Trophoblast cell (in vitro differentiated cells and primary cell): ENCODE results near the gene DNAJC13.

Experiments used
- DNase-seq, 2 donors: peaks; one replicate each; pipeline ENCODE4 v3.0.0-alpha.2; 2016
- H2AFZ ChIP-seq: 2 replicates; pipeline ENCODE4 v1.6.1; 2013; ENCODE audit warnings: low read length, moderate library complexity, mild to moderate bottlenecking; ENCODE audit not compliant: insufficient read depth, poor library complexity
- H2AK5ac ChIP-seq: 2 replicates; pipeline ENCODE4 v1.6.1; 2013; ENCODE audit warnings: mild to moderate bottlenecking, low read length
- H2BK120ac ChIP-seq: 2 replicates; pipeline ENCODE4 v1.6.1; 2013; ENCODE audit warnings: low read length, mild to moderate bottlenecking, moderate library complexity; ENCODE audit not compliant: insufficient read depth, poor library complexity
- H2BK12ac ChIP-seq: 2 replicates; pipeline ENCODE4 v1.6.1; 2013; ENCODE audit warnings: mild to moderate bottlenecking, low read length, moderate library complexity
- H2BK5ac ChIP-seq: 2 replicates; pipeline ENCODE4 v1.6.1; 2013; ENCODE audit warnings: low read length, low read depth, moderate library complexity, mild to moderate bottlenecking; ENCODE audit not compliant: poor library complexity
- H3K14ac ChIP-seq: 2 replicates; pipeline ENCODE4 v1.6.1; 2013; ENCODE audit warnings: mild to moderate bottlenecking, low read length
- H3K18ac ChIP-seq: 2 replicates; pipeline ENCODE4 v1.6.1; 2013; ENCODE audit warnings: mild to moderate bottlenecking, low read length
- H3K23ac ChIP-seq: 2 replicates; pipeline ENCODE4 v1.6.1; 2013; ENCODE audit warnings: low read length
- H3K27ac ChIP-seq: 2 replicates; pipeline ENCODE4 v1.5.1; 2013; ENCODE audit warnings: low read depth, mild to moderate bottlenecking, inconsistent platforms, low read length, moderate library complexity
- H3K27me3 ChIP-seq: 2 replicates; pipeline ENCODE4 v1.6.1; 2013; ENCODE audit warnings: inconsistent platforms, mild to moderate bottlenecking, low read length, moderate library complexity; ENCODE audit not compliant: insufficient read depth
- H3K36me3 ChIP-seq, 2 experiments: 1 replicate in 1 of 2; 2 replicates in 1 of 2; pipeline ENCODE4 v1.6.1; 2013; ENCODE audit warnings: low read length in 2 of 2, mild to moderate bottlenecking in 2 of 2, moderate library complexity in 1 of 2; ENCODE audit not compliant: insufficient read depth in 2 of 2, control insufficient read depth in 1 of 2
- H3K4ac ChIP-seq: 2 replicates; pipeline ENCODE4 v1.6.1; 2013; ENCODE audit warnings: low read depth, mild to moderate bottlenecking, low read length, moderate library complexity
- H3K4me1 ChIP-seq, 2 experiments: 1 replicate in 1 of 2; 2 replicates in 1 of 2; pipeline ENCODE4 v1.6.1; 2013; ENCODE audit warnings: low read length in 2 of 2, mild to moderate bottlenecking in 2 of 2, moderate library complexity in 1 of 2; ENCODE audit not compliant: insufficient read depth in 2 of 2, control insufficient read depth in 1 of 2
- H3K4me2 ChIP-seq: 2 replicates; pipeline ENCODE4 v1.6.1; 2013; ENCODE audit warnings: inconsistent platforms, mild to moderate bottlenecking, low read length, moderate library complexity
- H3K4me3 ChIP-seq: 2 replicates; pipeline ENCODE4 v1.5.1; 2013; ENCODE audit warnings: mild to moderate bottlenecking, low read depth, low read length, inconsistent platforms
- H3K79me1 ChIP-seq: one replicate; pipeline ENCODE4 v1.6.1; 2013; ENCODE audit warnings: low read length
- H3K79me2 ChIP-seq: 2 replicates; pipeline ENCODE4 v1.6.1; 2013; ENCODE audit warnings: low read length, mild to moderate bottlenecking; ENCODE audit not compliant: control insufficient read depth, insufficient read depth, poor library complexity
- H3K9ac ChIP-seq: 2 replicates; pipeline ENCODE4 v1.6.1; 2013; ENCODE audit warnings: mild to moderate bottlenecking, low read length
- H3K9me3 ChIP-seq: 2 replicates; pipeline ENCODE4 v1.6.1; 2013; ENCODE audit warnings: low read depth, mild to moderate bottlenecking, control low read depth, inconsistent platforms, low read length; ENCODE audit not compliant: insufficient read depth
- H4K12ac ChIP-seq: 2 replicates; pipeline ENCODE4 v1.6.1; 2013; ENCODE audit warnings: low read depth, mild to moderate bottlenecking, low read length, moderate library complexity
- H4K8ac ChIP-seq: 2 replicates; pipeline ENCODE4 v1.6.1; 2013; ENCODE audit warnings: low read depth, mild to moderate bottlenecking, low read length, moderate library complexity
- H4K91ac ChIP-seq: one replicate; pipeline ENCODE4 v1.6.1; 2013; ENCODE audit warnings: low read depth, mild to moderate bottlenecking, low read length, moderate library complexity
- WGBS: extraction: QIAGEN DNeasy Blood & Tissue Kit; methylation state at CpG from one replicate; pipeline ENCODE4 v1.1.7; 2013; ENCODE audit warnings: missing lambda C conversion rate; ENCODE audit not compliant: insufficient read length, insufficient coverage; ENCODE audit errors: extremely low coverage; 5-methylcytosine and 5-hydroxymethylcytosine counted together

The DNAJC13 gene

DNA sequence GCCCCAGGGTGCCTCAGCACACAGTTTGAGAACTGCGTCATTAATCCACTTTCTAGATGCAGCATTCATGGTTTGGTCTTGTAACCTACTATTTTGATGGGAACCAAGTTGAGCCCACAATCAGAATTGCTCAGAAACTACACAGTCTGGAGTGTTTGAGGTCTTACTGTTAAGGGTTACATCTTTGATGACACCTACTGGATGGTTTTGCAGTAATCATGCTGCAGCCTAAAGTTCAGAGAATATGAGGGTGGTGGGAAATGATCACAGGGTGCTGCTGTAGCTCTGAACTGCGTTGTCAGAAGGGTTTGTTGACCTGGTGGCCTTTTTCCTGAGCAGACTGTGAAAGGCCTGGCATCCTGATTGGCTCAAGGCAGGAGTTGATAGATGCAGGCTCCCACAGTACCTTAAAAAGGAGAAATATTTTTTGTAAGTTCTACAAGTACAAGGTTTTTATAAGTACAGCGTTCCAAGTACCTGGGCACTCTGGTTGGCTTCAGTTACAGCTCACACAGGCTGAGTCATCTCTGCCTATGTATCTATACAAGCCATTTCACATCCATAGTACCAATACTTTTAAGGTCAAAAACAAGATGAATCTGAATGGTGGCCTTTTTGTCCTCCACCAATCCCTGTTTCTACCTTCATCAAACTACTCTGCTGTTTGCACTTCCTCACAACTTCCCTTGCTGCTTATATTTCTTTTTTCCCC lies 119.3 kb downstream of the DNAJC13 start:
- H3K4me3 ChIP-seq, result no peak overlapping the region
- H2BK5ac ChIP-seq, result no peak overlapping the region
- H3K14ac ChIP-seq, result no peak overlapping the region
- H3K27ac ChIP-seq, result no peak overlapping the region
- no peak overlapping the region for H4K12ac ChIP-seq
- no peak overlapping the region for H3K23ac ChIP-seq
- H3K27me3 ChIP-seq, result no peaks in the 10 kb centered on the region
- no peaks in the 10 kb centered on the region for H3K4me1 ChIP-seq
- no CpG with 5 or more reads among the region's 3 CpGs for WGBS
- no peak for DNase-seq
- no peak overlapping the region for H3K18ac ChIP-seq
- no peak overlapping the region for H4K91ac ChIP-seq
- H3K36me3 ChIP-seq, result peaks cover 13 to 23% of the 10 kb centered on the region in 2 experiments
- H4K8ac ChIP-seq, result no peak overlapping the region
- H3K79me2 ChIP-seq, result no peaks in the 10 kb centered on the region
- H3K9me3 ChIP-seq, result no peaks in the 10 kb centered on the region
- H2AK5ac ChIP-seq, result no peak overlapping the region
- H3K4ac ChIP-seq, result no peak overlapping the region
- no peak overlapping the region for H2AFZ ChIP-seq
- H3K9ac ChIP-seq, result no peak overlapping the region
- no peaks in the 10 kb centered on the region for H3K79me1 ChIP-seq
- no peak overlapping the region for H2BK120ac ChIP-seq
- H3K4me2 ChIP-seq, result no peak overlapping the region
- H2BK12ac ChIP-seq, result no peak overlapping the region

DNA sequence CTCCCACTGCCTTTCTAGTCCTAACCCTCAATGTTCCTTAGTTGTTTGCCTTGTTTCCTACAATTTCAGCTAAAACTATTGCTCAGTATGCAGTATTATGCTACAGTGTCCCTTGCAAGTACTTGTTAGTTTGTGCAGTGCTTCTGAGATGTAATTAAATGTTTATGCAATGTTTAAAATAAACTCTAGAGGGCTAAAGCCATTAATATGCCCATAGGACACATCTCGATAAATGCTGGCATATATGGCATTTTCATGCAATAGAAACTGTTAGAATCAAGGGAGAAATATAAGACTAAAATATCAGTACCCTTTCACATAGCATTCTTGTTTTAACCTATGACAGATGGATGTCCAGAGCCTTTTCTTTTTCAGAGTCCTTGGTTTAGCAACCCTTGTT lies 120.0 kb downstream of the DNAJC13 start:
- Histone ChIP-seq H3K27ac (no peak overlapping the region), H3K4me2 (no peak overlapping the region), H3K36me3 (peaks cover 16 to 23% of the 10 kb centered on the region in 2 experiments), H3K9me3 (no peaks in the 10 kb centered on the region), H4K8ac (no peak overlapping the region), H3K4me3 (no peak overlapping the region), H3K27me3 (no peaks in the 10 kb centered on the region), H2AFZ (no peak overlapping the region), H4K12ac (no peak overlapping the region), H3K79me2 (no peaks in the 10 kb centered on the region), H2BK5ac (no peak overlapping the region), H3K9ac (no peak overlapping the region), H2AK5ac (no peak overlapping the region), H3K18ac (no peak overlapping the region), H3K4ac (no peak overlapping the region), H4K91ac (no peak overlapping the region), H3K14ac (no peak overlapping the region), H3K23ac (no peak overlapping the region), H3K4me1 (no peaks in the 10 kb centered on the region), H2BK12ac (no peak overlapping the region), H3K79me1 (no peaks in the 10 kb centered on the region), H2BK120ac (no peak overlapping the region)
- WGBS, result no CpG with 5 or more reads among the region's 1 CpG
- no peak for DNase-seq

DNA sequence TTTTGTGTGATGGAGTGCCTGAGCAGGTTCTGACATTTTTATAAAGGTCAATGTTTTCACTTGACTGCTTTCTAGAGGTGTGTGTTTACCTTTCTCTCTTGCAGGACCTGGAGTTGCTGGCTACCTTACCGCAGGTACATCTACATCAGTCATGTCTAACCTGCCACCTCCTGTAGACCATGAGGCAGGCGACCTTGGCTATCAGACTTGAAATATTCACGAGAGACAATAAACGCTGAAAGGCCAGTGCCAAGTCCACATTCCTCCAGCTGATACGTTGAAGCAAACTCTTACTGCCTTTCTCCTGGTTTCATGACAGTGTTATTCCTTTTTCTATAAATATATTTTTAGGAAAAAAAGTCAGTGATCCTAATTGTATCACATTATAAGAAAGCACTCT lies 120.8 kb downstream of the DNAJC13 start:
- DNase-seq, result no peak
- H3K4me1 ChIP-seq, result no peaks in the 10 kb centered on the region
- H3K18ac ChIP-seq, result no peak overlapping the region
- no peaks in the 10 kb centered on the region for H3K79me2 ChIP-seq
- no peak overlapping the region for H3K14ac ChIP-seq
- H3K36me3 ChIP-seq, result peaks cover 15 to 23% of the 10 kb centered on the region in 2 experiments
- WGBS, result no CpG with 5 or more reads among the region's 5 CpGs
- no peak overlapping the region for H3K4me3 ChIP-seq
- H2BK120ac ChIP-seq, result no peak overlapping the region
- H2BK12ac ChIP-seq, result no peak overlapping the region
- no peak overlapping the region for H3K27ac ChIP-seq
- H3K9ac ChIP-seq, result no peak overlapping the region
- no peaks in the 10 kb centered on the region for H3K27me3 ChIP-seq
- H4K12ac ChIP-seq, result no peak overlapping the region
- no peaks in the 10 kb centered on the region for H3K9me3 ChIP-seq
- no peak overlapping the region for H3K4ac ChIP-seq
- H4K8ac ChIP-seq, result no peak overlapping the region
- no peak overlapping the region for H2BK5ac ChIP-seq
- no peak overlapping the region for H4K91ac ChIP-seq
- no peak overlapping the region for H3K23ac ChIP-seq
- H3K79me1 ChIP-seq, result no peaks in the 10 kb centered on the region
- no peak overlapping the region for H2AK5ac ChIP-seq
- H3K4me2 ChIP-seq, result no peak overlapping the region
- H2AFZ ChIP-seq, result no peak overlapping the region

DNA sequence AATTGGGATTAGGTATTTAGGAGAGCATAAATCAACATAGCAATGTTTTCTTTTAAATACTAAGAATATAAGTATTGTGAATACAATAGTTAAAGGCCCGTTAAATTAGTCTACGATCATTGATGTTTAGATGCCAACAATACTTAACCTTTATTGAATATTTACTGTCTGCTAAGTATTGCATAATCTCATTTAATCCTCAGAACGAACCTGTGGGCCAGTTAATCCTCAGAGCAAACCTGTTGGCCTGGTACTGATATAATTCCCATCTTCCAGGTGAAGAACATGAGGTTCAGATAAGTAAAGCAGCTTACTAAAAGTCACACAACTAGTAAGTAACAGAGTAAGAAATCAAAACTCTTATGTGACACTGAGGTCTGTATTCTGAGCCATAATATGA lies 122.4 kb downstream of the DNAJC13 start:
- no peaks in the 10 kb centered on the region for H3K27me3 ChIP-seq
- H3K27ac ChIP-seq, result no peak overlapping the region
- no peak overlapping the region for H2AK5ac ChIP-seq
- no peaks in the 10 kb centered on the region for H3K4me1 ChIP-seq
- H3K18ac ChIP-seq, result no peak overlapping the region
- H2BK5ac ChIP-seq, result no peak overlapping the region
- WGBS, result no CpG with 5 or more reads among the region's 3 CpGs
- H3K36me3 ChIP-seq, result peaks cover 12 to 17% of the 10 kb centered on the region in 2 experiments
- no peak overlapping the region for H3K4me2 ChIP-seq
- no peak overlapping the region for H2BK12ac ChIP-seq
- no peaks in the 10 kb centered on the region for H3K9me3 ChIP-seq
- DNase-seq, result no peak
- H3K4me3 ChIP-seq, result no peak overlapping the region
- no peak overlapping the region for H4K12ac ChIP-seq
- H3K9ac ChIP-seq, result no peak overlapping the region
- H3K79me1 ChIP-seq, result no peaks in the 10 kb centered on the region
- H2BK120ac ChIP-seq, result no peak overlapping the region
- no peak overlapping the region for H2AFZ ChIP-seq
- H3K79me2 ChIP-seq, result no peaks in the 10 kb centered on the region
- no peak overlapping the region for H4K91ac ChIP-seq
- H3K23ac ChIP-seq, result no peak overlapping the region
- H4K8ac ChIP-seq, result no peak overlapping the region
- no peak overlapping the region for H3K14ac ChIP-seq
- no peak overlapping the region for H3K4ac ChIP-seq
